Stimulated activated CD8-positive, alpha-beta memory T cell treated with anti-CD3 and anti-CD28 coated beads, Interleukin-7, amount 100 ng/mL, for 48 hours (primary cell): ENCODE measurements around the gene ADCY2.

Source experiments
- DNase-seq, 2 donors: peaks; one replicate each; pipeline ENCODE4 v3.0.0-alpha.2; 2020; ENCODE audit warnings: low read depth in 1 of 2; ENCODE audit errors: extremely low read depth in 1 of 2

Gene ADCY2

GRCh38 chr5:7436521-7436920 lies 40.6 kb downstream of the ADCY2 start:
- no peak for DNase-seq

GRCh38 chr5:7437836-7438235 lies 41.9 kb downstream of the ADCY2 start:
- no peak for DNase-seq

- DNase-seq, result no peak
Measured at GRCh38 chr5:7445068-7445467, 49.1 kb downstream of the ADCY2 start.

GRCh38 chr5:7445831-7446230 lies 49.9 kb downstream of the ADCY2 start:
- DNase-seq, result no peak

- no peak for DNase-seq
Measured at GRCh38 chr5:7446913-7447312, 51.0 kb downstream of the ADCY2 start.

GRCh38 chr5:7453947-7454346 lies 58.0 kb downstream of the ADCY2 start:
- no peak for DNase-seq

- no peak for DNase-seq
Measured at GRCh38 chr5:7456206-7456605, 60.3 kb downstream of the ADCY2 start.

GRCh38 chr5:7461371-7461770 lies 65.4 kb downstream of the ADCY2 start:
- DNase-seq, result no peak

- DNase-seq, result no peak
Measured at GRCh38 chr5:7462758-7463157, 66.8 kb downstream of the ADCY2 start.

GRCh38 chr5:7464182-7464581 lies 68.2 kb downstream of the ADCY2 start:
- DNase-seq, result no peak

GRCh38 chr5:7467179-7467578 lies 71.2 kb downstream of the ADCY2 start:
- DNase-seq, result no peak

- no peak for DNase-seq
Measured at GRCh38 chr5:7468742-7469141, 72.8 kb downstream of the ADCY2 start.

GRCh38 chr5:7471710-7472109 lies 75.8 kb downstream of the ADCY2 start:
- DNase-seq, result no peak

GRCh38 chr5:7473115-7473514 lies 77.2 kb downstream of the ADCY2 start:
- DNase-seq, result no peak

GRCh38 chr5:7473668-7474215 lies 77.8 kb downstream of the ADCY2 start:
- DNase-seq, result no peak

GRCh38 chr5:7474821-7475403 lies 79.0 kb downstream of the ADCY2 start:
- no peak for DNase-seq

- DNase-seq, result no peak
Measured at GRCh38 chr5:7478459-7478858, 82.5 kb downstream of the ADCY2 start.

GRCh38 chr5:7488734-7489133 lies 92.8 kb downstream of the ADCY2 start:
- no peak for DNase-seq

GRCh38 chr5:7492371-7492770 lies 96.4 kb downstream of the ADCY2 start:
- no peak for DNase-seq

GRCh38 chr5:7493081-7493480 lies 97.1 kb downstream of the ADCY2 start:
- no peak for DNase-seq

- no peak for DNase-seq
Measured at GRCh38 chr5:7493622-7494021, 97.7 kb downstream of the ADCY2 start.

- DNase-seq, result no peak
Measured at GRCh38 chr5:7494481-7495130, 98.7 kb downstream of the ADCY2 start.

- no peak for DNase-seq
Measured at GRCh38 chr5:7495131-7495517, 99.2 kb downstream of the ADCY2 start.
